Activated CD8-positive, alpha-beta T cell treated with anti-CD3 and anti-CD28 coated beads for 36 hours (primary cell): Measurements from ENCODE around the gene SHH. TPM values are rescaled to one million over a fixed set of nuclear protein-coding genes. Genes with fewer than 3 reads are reported as not detected.
A peak's percentile ranks its signal among the peaks of the same experiment; 100 is the strongest.

Experiments used
- ATAC-seq: fragments of 200-7000 bp; cut with Tn5 transposase; one replicate; pipeline ENCODE4 v1.10.0; 2021; ENCODE audit warnings: mild to moderate bottlenecking, moderate library complexity
- CTCF ChIA-PET: fragments of 350-600 bp; sonication (Branson Sonifier 250); formaldehyde crosslinking; loops from one replicate; lab custom pipeline; 2021; ENCODE audit warnings: antibody characterized with exemption; lab: Charles Lee
- POLR2A ChIA-PET: fragments of 350-600 bp; sonication (Branson Sonifier 250); formaldehyde crosslinking; loops from one replicate; lab custom pipeline; 2021; ENCODE audit warnings: antibody characterized with exemption; lab: Charles Lee
- DNase-seq: peaks from one replicate; pipeline ENCODE4 v3.0.0-alpha.2; 2020
- H3K27ac Mint-ChIP-seq: one replicate; pipeline ENCODE4 v1.8.0; 2021; ENCODE audit warnings: mild to moderate bottlenecking, mixed read lengths
- H3K27me3 Mint-ChIP-seq: one replicate; pipeline ENCODE4 v1.8.0; 2021; ENCODE audit warnings: mixed read lengths
- H3K36me3 Mint-ChIP-seq: one replicate; pipeline ENCODE4 v1.8.0; 2021; ENCODE audit warnings: low read depth, mixed read lengths
- H3K4me1 Mint-ChIP-seq: one replicate; pipeline ENCODE4 v1.8.0; 2021; ENCODE audit warnings: low read depth, mixed read lengths
- H3K4me3 Mint-ChIP-seq: one replicate; pipeline ENCODE4 v1.8.0; 2021; ENCODE audit warnings: mild to moderate bottlenecking, moderate library complexity, mixed read lengths
- H3K9me3 Mint-ChIP-seq: one replicate; pipeline ENCODE4 v1.8.0; 2021; ENCODE audit warnings: mixed read lengths
- intact Hi-C: fragments of 100-400 bp; cut with micrococcal nuclease; formaldehyde crosslinking; loops from one replicate; pipeline ENCODE4 v1.10.0; 2022
- total RNA-seq, 2 experiments: library from RNA; stranded (reverse); gene quantifications; one replicate each; pipeline ENCODE4 v1.2.3, GENCODE V29; 2021
- TF ChIP-seq, protein P1 (sequence below): fragments of 200-600 bp; IDR thresholded peaks from one replicate; pipeline ENCODE4 v1.8.0; 2022; ENCODE audit warnings: antibody characterized with exemption, mild to moderate bottlenecking

Gene SHH
- total RNA-seq, 2 experiments from 2014 or later, result not detected

DNA sequence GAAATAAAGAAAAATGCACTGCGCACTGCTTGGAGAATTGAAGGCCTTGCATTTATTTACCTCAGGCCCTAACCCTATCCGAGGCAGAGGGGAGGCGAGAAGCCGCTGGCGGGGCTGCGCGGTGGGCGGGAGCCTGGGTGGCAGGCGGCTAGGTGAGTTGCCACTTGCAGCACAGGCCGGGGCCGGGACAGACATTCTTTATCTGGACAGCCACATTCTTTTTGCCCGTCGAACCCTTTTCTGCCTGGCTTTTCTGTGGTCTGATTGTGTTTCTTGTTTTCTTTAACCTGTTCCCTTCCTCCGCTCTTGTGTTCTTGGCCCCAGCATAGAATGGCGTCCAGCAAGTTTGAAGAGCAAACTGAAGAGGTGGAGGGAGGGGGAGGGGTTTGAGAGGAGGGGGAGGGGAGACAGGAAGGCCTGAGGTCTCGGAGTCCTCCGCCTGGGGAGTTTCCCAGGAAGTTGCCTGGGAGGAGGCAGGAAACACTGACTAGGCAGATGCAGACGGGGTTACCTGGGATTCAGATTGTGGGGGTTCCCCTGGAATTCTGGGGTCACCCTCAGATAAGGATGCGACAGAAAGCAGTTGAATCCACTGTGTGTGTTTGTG lies 5.1 kb downstream of the SHH start:
- DNase-seq (no peak), ATAC-seq (no peak)
- POLR2A ChIA-PET, result no interaction called here
- CTCF ChIA-PET, result interaction anchor here (1.8 kb wide), 1 partner anchor 668 kb away, joined by 4 read pairs; no protein-coding TSS in a partner anchor
- H3K4me1 Mint-ChIP-seq, result peaks cover 28% of the 10 kb centered on the region
- TF ChIP-seq, protein P1, sequence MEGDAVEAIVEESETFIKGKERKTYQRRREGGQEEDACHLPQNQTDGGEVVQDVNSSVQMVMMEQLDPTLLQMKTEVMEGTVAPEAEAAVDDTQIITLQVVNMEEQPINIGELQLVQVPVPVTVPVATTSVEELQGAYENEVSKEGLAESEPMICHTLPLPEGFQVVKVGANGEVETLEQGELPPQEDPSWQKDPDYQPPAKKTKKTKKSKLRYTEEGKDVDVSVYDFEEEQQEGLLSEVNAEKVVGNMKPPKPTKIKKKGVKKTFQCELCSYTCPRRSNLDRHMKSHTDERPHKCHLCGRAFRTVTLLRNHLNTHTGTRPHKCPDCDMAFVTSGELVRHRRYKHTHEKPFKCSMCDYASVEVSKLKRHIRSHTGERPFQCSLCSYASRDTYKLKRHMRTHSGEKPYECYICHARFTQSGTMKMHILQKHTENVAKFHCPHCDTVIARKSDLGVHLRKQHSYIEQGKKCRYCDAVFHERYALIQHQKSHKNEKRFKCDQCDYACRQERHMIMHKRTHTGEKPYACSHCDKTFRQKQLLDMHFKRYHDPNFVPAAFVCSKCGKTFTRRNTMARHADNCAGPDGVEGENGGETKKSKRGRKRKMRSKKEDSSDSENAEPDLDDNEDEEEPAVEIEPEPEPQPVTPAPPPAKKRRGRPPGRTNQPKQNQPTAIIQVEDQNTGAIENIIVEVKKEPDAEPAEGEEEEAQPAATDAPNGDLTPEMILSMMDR, result no peak
- H3K4me3 Mint-ChIP-seq, result no peak overlapping the region
- H3K9me3 Mint-ChIP-seq, result no peaks in the 10 kb centered on the region
- peaks cover 62% of the 10 kb centered on the region for H3K27me3 Mint-ChIP-seq
- no peak overlapping the region for H3K27ac Mint-ChIP-seq
- intact Hi-C loops, result loop anchor here (10.0 kb wide), 3 partner anchors 302 to 1208 kb away; partner anchors contain the start of gene MNX1
- no peaks in the 10 kb centered on the region for H3K36me3 Mint-ChIP-seq

DNA sequence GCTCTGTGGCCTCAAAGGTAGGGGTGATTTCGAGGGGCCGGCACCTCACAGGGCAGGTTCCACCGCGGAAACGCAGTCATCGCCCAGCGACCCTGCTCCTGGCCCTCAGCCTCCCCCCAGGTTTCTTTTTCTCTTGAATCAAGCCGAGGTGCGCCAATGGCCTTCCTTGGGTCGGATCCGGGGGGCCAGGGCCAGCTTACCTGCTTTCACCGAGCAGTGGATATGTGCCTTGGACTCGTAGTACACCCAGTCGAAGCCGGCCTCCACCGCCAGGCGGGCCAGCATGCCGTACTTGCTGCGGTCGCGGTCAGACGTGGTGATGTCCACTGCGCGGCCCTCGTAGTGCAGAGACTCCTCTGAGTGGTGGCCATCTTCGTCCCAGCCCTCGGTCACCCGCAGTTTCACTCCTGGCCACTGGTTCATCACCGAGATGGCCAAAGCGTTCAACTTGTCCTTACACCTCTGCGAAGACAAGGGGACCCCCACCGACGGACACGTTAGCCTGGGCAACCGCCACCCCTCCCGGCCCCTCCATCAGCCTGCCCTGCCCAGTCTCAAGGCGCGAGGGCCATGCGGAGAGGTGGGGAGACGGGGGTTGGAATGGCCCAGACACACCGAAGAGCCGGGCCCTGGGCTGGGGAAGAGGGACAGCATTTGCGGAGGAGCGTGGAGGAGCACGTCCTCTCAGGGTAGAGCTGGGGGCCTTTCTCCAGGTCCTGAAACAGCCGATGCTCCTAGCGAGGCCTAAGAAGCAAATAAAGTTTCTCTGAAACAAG lies 6.0 kb downstream of the SHH start:
- no peaks in the 10 kb centered on the region for H3K36me3 Mint-ChIP-seq
- no peaks in the 10 kb centered on the region for H3K9me3 Mint-ChIP-seq
- ATAC-seq (no peak), DNase-seq (no peak)
- H3K27me3 Mint-ChIP-seq, result peaks cover 57% of the 10 kb centered on the region
- TF ChIP-seq, protein P1, result no peak
- H3K4me1 Mint-ChIP-seq, result peaks cover 24% of the 10 kb centered on the region
- no peak overlapping the region for H3K4me3 Mint-ChIP-seq
- no peak overlapping the region for H3K27ac Mint-ChIP-seq
- ChIA-PET CTCF (no interaction called here), POLR2A (no interaction called here)
- intact Hi-C loops, result loop anchor here (10.0 kb wide), 3 partner anchors 301 to 1209 kb away; partner anchors contain the start of gene MNX1

DNA sequence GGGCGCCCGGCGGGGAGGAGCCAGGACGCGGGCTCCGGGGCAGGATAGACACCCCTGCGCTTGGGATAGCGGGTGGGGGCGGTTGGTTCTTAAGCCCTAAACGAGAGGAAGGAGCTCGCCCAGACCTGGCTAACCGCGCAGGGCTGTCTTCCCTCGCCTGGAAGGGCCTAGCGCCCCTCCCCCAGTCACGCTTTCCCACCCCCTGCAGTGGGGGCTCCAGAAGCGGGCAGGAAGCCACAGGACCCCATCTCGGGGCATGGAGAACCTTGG lies 6.5 kb downstream of the SHH start:
- Mint-ChIP-seq H3K4me3 (no peak overlapping the region), H3K9me3 (no peaks in the 10 kb centered on the region), H3K27ac (no peak overlapping the region), H3K27me3 (peaks cover 57% of the 10 kb centered on the region), H3K36me3 (no peaks in the 10 kb centered on the region), H3K4me1 (peaks cover 24% of the 10 kb centered on the region)
- DNase-seq, result no peak
- intact Hi-C loops, result loop anchor here (10.0 kb wide), 3 partner anchors 301 to 1209 kb away; partner anchors contain the start of gene MNX1
- CTCF ChIA-PET, result interaction anchor here (0.9 kb wide), 1 partner anchor 663 kb away, joined by 3 read pairs; no protein-coding TSS in a partner anchor
- TF ChIP-seq, protein P1, result no peak
- POLR2A ChIA-PET, result no interaction called here
- ATAC-seq, result no peak

DNA sequence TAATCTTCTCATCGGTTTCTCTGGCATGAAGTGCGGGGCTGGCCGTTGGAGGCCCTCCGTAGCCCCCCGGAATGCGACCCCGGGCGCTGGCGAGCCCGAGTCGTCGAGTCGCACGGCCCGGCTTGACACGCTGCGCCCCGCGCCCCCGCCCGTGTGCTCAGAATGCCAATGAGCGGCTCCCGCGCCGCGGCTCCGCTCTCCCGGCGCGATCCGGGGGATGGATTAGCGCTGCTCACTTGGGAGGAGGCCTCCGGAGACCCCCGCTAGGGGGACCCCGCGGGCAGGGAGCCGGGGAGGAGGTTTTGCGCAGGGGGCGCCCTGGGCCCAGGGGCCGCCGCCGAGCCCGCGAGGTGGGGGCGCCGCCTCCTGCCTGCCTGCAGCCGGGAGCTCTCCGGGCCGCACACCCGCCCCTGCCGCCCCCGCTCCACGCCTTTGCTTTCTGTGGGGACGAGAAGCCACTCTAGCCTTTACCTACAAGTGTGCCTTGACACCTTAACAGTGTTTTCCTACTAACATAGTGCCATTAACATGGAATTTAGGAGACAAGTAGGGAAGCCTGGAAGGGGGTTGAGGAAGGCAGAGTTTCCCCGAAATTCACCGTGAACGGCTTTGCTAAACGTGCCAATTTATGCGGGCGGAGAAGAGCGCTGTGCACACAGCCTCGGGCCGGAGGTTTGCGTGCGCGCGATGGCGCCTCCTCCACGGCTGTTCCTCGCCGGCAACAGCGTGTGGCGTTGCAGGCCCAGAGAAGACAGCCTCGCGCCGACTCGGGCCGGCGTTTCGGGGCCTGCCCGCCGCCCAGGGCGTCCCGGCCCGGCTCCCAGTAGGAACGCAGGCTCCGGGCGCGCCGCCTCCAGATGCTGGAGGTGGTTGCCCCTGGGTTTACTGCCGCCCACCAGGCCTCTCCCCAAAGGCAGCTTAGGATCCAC lies 7.1 kb downstream of the SHH start:
- TF ChIP-seq, protein P1, result peak; percentile 64
- peak; percentile 66 for DNase-seq
- no peaks in the 10 kb centered on the region for H3K9me3 Mint-ChIP-seq

More for the DNA sequence above, 7.1 kb downstream of the SHH start:
- ATAC-seq, result peak; percentile 80
- Mint-ChIP-seq H3K27ac (no peak overlapping the region), H3K27me3 (peaks cover 57% of the 10 kb centered on the region), H3K4me1 (peaks cover 24% of the 10 kb centered on the region), H3K4me3 (peak overlapping the region; percentile 58), H3K36me3 (no peaks in the 10 kb centered on the region)
- CTCF ChIA-PET, result interaction anchor here (0.9 to 1.4 kb wide), 2 partner anchors 8 to 664 kb away, joined by 3 read pairs; partner anchors contain the start of gene SHH
- POLR2A ChIA-PET, result no interaction called here
- intact Hi-C loops, result loop anchor here (10.0 kb wide), 3 partner anchors 300 to 1210 kb away; partner anchors contain the start of gene MNX1
